ENCODE data around the gene NEBL. TPM values are rescaled to one million over a fixed set of nuclear protein-coding genes. Genes with fewer than 3 reads are reported as not detected.

NEBL gene
- total RNA-seq, 4 donors from 2014 or later, result 9.8 to 33.0 (median 16.4) TPM

DNA sequence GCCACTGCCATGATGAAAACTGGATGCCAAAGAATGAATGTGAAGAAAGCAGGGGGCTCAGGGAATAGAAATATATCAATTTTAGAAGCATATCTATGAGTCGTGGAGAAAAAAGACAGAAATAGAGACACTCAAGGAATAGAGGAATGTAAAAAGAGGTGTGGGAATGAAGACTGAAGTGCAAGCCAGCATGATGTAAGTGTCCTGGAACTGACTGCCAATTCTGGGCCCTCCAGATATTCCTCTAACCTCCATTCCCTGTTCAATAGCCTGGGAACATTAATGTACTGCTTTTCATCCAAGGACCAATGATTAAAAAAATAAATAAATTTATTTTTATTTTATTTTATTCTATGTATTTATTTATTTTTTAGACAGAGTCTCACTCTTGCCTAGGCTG lies 40.6 kb downstream of the NEBL start:
- H3K4me1 ChIP-seq, result no peaks in the 10 kb centered on the region
- no peak for TF ChIP-seq POLR2A (IDR thresholded peaks at IDR 0.05)
- TF ChIP-seq, protein P1, sequence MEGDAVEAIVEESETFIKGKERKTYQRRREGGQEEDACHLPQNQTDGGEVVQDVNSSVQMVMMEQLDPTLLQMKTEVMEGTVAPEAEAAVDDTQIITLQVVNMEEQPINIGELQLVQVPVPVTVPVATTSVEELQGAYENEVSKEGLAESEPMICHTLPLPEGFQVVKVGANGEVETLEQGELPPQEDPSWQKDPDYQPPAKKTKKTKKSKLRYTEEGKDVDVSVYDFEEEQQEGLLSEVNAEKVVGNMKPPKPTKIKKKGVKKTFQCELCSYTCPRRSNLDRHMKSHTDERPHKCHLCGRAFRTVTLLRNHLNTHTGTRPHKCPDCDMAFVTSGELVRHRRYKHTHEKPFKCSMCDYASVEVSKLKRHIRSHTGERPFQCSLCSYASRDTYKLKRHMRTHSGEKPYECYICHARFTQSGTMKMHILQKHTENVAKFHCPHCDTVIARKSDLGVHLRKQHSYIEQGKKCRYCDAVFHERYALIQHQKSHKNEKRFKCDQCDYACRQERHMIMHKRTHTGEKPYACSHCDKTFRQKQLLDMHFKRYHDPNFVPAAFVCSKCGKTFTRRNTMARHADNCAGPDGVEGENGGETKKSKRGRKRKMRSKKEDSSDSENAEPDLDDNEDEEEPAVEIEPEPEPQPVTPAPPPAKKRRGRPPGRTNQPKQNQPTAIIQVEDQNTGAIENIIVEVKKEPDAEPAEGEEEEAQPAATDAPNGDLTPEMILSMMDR (IDR thresholded peaks at IDR 0.05), result no peak
- no peak overlapping the region for H3K4me3 ChIP-seq
- H3K27ac ChIP-seq, result no peak overlapping the region
- no peaks in the 10 kb centered on the region for H3K27me3 ChIP-seq
- no peaks in the 10 kb centered on the region for H3K9me3 ChIP-seq
- DNase-seq, result no peak
- no peaks in the 10 kb centered on the region for H3K36me3 ChIP-seq

DNA sequence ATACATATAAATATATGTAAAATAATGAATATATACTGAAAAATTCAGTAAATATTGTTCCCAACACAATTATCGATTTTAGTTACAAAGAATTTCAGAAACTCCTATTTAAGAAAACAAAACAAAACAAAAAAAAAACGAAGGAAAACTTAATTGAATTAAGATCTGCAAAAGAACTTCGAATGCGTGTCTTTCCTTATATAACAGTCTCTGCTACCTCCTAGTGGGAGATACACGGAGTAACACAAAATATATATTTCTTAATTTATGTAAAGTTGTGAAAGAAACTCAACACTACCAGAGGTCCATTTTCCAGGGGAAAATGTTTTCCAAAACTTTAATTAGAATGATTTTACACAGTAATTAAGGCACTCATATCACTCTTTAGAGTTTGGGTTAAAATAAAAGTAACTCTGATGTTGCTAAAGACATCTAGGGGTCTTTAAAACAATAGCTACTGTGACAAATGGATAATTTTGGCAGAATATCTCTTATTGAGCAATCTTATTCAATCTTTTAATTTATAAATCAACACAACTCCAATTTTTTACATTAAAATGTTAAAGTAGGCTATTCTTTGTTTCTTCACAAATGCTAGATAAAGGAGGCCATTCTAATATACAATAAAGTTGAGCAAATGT lies 41.6 kb downstream of the NEBL start:
- H3K27ac ChIP-seq, result no peak overlapping the region
- DNase-seq, result no peak
- no peak for TF ChIP-seq POLR2A (IDR thresholded peaks at IDR 0.05)
- TF ChIP-seq, protein P1 (IDR thresholded peaks at IDR 0.05), result peak in 4 of 6 experiments; percentile 5 to 28 (median 28)
- no peaks in the 10 kb centered on the region for H3K27me3 ChIP-seq
- H3K9me3 ChIP-seq, result no peaks in the 10 kb centered on the region
- H3K4me3 ChIP-seq, result no peak overlapping the region
- H3K4me1 ChIP-seq, result no peaks in the 10 kb centered on the region
- no peaks in the 10 kb centered on the region for H3K36me3 ChIP-seq

DNA sequence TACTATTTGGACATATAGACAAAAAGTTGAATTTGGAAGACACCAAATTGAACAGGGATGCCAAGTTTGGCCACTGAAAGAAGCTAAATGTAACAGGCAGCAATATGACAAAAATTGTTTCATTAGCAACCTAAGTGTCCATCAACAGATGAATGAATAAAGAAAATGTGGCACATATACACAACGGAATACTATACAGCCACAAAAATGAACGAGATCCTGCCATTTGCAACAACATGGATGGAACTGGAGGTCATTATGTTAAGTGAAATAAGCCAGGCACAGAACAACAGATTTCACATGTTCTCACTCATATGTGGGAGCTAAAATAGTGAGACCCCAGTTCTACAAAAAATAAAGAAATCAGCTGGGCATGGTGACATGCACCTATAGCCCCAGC lies 43.8 kb downstream of the NEBL start:
- Histone ChIP-seq H3K9me3 (no peaks in the 10 kb centered on the region), H3K27ac (no peak overlapping the region), H3K4me1 (no peaks in the 10 kb centered on the region), H3K27me3 (no peaks in the 10 kb centered on the region), H3K4me3 (no peak overlapping the region), H3K36me3 (no peaks in the 10 kb centered on the region)
- TF ChIP-seq POLR2A (IDR thresholded peaks at IDR 0.05), result no peak
- TF ChIP-seq, protein P1 (IDR thresholded peaks at IDR 0.05), result no peak
- no peak for DNase-seq

DNA sequence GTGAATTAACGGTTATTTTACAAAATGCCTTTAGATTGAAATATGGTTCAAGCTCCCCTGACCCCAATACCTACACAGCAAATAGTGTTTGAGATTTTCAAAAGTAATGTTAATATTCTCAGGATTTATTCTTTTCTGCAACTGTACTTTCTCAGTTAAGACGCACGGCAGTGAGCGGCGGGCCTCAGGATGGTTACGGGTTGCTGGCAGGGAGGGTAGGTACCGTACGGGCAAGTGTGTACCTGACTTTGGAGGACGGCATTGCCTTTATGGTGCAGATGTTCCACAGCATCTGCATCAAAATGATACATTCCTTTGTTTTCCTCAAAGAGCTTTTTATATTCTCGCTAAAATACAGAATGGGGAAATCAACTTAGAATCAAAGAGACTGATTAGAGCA lies 44.8 kb downstream of the NEBL start:
- Histone ChIP-seq H3K36me3 (no peaks in the 10 kb centered on the region), H3K4me1 (no peaks in the 10 kb centered on the region), H3K9me3 (no peaks in the 10 kb centered on the region), H3K4me3 (no peak overlapping the region), H3K27me3 (no peaks in the 10 kb centered on the region), H3K27ac (no peak overlapping the region)
- no peak for TF ChIP-seq POLR2A (IDR thresholded peaks at IDR 0.05)
- TF ChIP-seq, protein P1 (IDR thresholded peaks at IDR 0.05), result no peak
- no peak for DNase-seq

DNA sequence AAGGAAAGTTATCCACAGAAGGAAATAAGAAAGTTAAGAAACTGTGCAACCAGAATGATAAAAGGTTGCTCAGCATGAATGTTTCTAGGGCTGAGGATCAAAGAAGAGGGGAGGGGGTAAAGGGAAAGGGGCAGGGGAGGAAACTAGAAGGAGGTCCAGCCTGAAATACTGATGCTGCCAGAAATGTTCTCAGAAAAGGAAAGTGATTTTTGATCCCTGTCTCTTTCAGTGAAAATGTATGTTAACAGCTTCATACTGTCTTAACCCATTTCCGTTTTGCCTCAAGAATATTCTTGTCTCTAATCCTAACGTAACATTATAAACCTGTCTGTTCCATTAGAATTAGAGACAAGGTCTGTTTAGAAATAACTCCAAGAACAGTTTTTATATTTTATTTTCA lies 49.6 kb downstream of the NEBL start:
- H3K4me3 ChIP-seq, result no peak overlapping the region
- no peaks in the 10 kb centered on the region for H3K36me3 ChIP-seq
- DNase-seq, result no peak
- H3K4me1 ChIP-seq, result no peaks in the 10 kb centered on the region
- H3K9me3 ChIP-seq, result no peaks in the 10 kb centered on the region
- TF ChIP-seq POLR2A (IDR thresholded peaks at IDR 0.05), result no peak
- TF ChIP-seq, protein P1 (IDR thresholded peaks at IDR 0.05), result no peak
- H3K27ac ChIP-seq, result no peak overlapping the region
- no peaks in the 10 kb centered on the region for H3K27me3 ChIP-seq

DNA sequence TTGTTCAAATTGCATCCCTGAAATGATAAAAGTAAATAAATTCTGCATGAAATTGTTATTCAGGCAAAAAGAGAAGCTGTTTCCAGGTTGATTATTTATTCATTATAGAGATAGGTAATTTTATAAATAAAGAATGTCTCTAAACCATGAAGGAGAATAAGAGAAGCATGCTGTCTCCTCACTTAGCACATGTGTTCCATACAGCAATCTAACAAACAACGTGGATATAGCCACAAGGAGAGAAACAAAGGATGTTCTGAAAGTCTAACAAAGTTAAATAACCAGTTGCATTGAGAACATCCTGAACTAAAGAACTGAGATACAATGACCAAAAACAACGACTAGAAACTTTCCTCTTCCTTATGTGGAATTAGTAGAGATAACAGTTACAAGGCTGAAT lies 50.8 kb downstream of the NEBL start:
- no peak for TF ChIP-seq POLR2A (IDR thresholded peaks at IDR 0.05)
- TF ChIP-seq, protein P1 (IDR thresholded peaks at IDR 0.05), result no peak
- Histone ChIP-seq H3K27me3 (no peaks in the 10 kb centered on the region), H3K36me3 (no peaks in the 10 kb centered on the region), H3K9me3 (no peaks in the 10 kb centered on the region), H3K27ac (no peak overlapping the region), H3K4me3 (no peak overlapping the region), H3K4me1 (no peaks in the 10 kb centered on the region)
- no peak for DNase-seq
